Transverse colon (tissue), 4 donors: ENCODE data around the gene COG5. TPM values are rescaled to one million over a fixed set of nuclear protein-coding genes. Genes with fewer than 3 reads are reported as not detected.
A peak's percentile ranks its signal among the peaks of the same experiment; 100 is the strongest.

Experiments
- DNase-seq: peaks from one replicate; pipeline ENCODE4 v3.0.0-alpha.2; 2019
- H3K27ac ChIP-seq, 4 donors: fragments of 200-600 bp; sonication (generic); 2 replicates each; pipeline ENCODE4 v1.5.1; 2016 to 2018; ENCODE audit warnings: inconsistent platforms in 4 of 4
- H3K27me3 ChIP-seq: fragments of 200-600 bp; sonication (generic); 2 replicates; pipeline ENCODE4 v1.5.1; 2017; ENCODE audit warnings: inconsistent platforms
- H3K36me3 ChIP-seq, 4 donors: fragments of 200-600 bp; sonication (generic); 2 replicates each; pipeline ENCODE4 v1.5.1; 2017 to 2019; ENCODE audit warnings: inconsistent platforms in 4 of 4
- H3K4me1 ChIP-seq, 4 donors: fragments of 200-600 bp; sonication (generic); 2 replicates each; pipeline ENCODE4 v1.5.1; 2017 to 2020; ENCODE audit warnings: inconsistent platforms in 4 of 4
- H3K4me3 ChIP-seq, 4 donors: fragments of 200-600 bp; sonication (generic); 1 replicate in 1 of 4; 2 replicates in 3 of 4; pipeline versions ENCODE4 v1.5.1 to v1.6.1; 2017 to 2019; ENCODE audit warnings: inconsistent platforms in 4 of 4
- H3K9me3 ChIP-seq, 2 donors: fragments of 200-600 bp; sonication (generic); 2 replicates each; pipeline ENCODE4 v1.5.1; 2017 to 2019; ENCODE audit warnings: inconsistent platforms in 2 of 2
- CTCF ChIP-seq, 5 experiments: fragments of 200-600 bp in 3 of 5; fragments of 450-650 bp in 2 of 5; sonication (generic) in 3 of 5; IDR thresholded peaks; 1 replicate in 2 of 5; 2 replicates in 3 of 5; pipeline ENCODE4 v1.5.1; 2016 to 2017; ENCODE audit warnings: antibody characterized with exemption in 5 of 5, inconsistent platforms in 3 of 5, mild to moderate bottlenecking in 2 of 5, moderate library complexity in 1 of 5
- EP300 ChIP-seq: sonication (generic); formaldehyde crosslinking; IDR thresholded peaks from one replicate; pipeline ENCODE4 v1.6.1; 2017; ENCODE audit warnings: antibody characterized with exemption, low read depth
- POLR2A ChIP-seq: fragments of 450-650 bp; IDR thresholded peaks from one replicate; pipeline ENCODE4 v1.6.1; 2016; ENCODE audit warnings: antibody characterized with exemption, mild to moderate bottlenecking, moderate library complexity
- POLR2AphosphoS5 ChIP-seq, 3 donors: sonication (generic); formaldehyde crosslinking; IDR thresholded peaks; one replicate each; pipeline ENCODE4 v1.6.1; 2016; ENCODE audit warnings: antibody characterized with exemption in 3 of 3
- WGBS, 2 donors: methylation state at CpG; one replicate each; pipeline ENCODE4 v1.1.5; 2018; ENCODE audit warnings: low coverage in 1 of 2; 5-methylcytosine and 5-hydroxymethylcytosine counted together
- in situ Hi-C, 4 donors: fragments of 200-750 bp; cut with MboI; loops; one replicate each; pipeline versions ENCODE4 v1.15.0 to v1.15.1; 2017; ENCODE audit warnings: low sequenced_read_pairs in 3 of 4, low pct_ligation_motif_present in 1 of 4, low pct_unique_long_range_greater_than_20kb in 1 of 4
- intact Hi-C: fragments of 100-400 bp; cut with DNase I; formaldehyde crosslinking; loops from one replicate; pipeline ENCODE4 v1.15.1; 2023; ENCODE audit warnings: low total_unique reads
- total RNA-seq, 4 donors: library from RNA; depleted of rRNA; stranded (reverse); fragments of >200 nt; gene quantifications; one replicate each; pipeline ENCODE4 v1.1.0, GENCODE V29; 2016

Gene COG5
- total RNA-seq, 4 donors from 2014 or later, result 15.7 to 48.2 (median 35.7) TPM

DNA sequence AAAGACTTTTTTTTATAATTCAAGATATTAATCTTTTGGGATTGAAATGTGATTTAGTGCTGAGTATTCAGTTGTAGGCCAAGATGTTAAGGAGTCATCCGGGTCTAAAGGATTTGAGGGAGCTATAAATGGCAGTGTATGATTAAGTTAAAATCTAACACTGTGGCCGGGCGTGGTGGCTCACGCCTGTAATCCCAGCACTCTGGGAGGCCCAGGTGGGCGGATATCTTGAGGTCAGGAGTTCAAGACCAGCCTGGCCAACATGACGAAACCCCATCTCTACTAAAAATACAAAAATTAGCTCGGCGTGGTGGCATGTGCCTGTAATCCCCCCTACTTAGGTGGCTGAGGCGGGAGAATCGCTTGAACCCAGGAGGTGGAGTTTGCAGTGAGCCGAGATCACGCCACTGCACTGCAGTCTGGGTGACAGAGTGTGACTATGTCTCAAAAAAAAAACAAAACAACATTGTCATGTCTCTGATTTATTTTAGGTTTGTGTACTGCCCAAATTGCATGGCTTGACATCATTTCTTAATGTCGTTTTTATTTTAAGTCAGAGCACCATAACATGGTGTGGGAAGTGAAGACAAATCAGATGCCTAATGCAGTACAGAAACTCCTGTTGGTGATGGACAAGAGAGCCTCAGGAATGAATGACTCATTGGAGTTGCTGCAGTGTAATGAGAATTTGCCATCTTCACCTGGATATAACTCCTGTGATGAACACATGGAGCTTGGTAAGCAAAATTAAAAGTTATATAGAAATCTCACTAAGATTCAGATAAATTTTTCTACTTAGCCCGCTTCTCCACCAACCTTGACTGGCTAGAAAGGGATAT, 384.2 kb downstream of the COG5 start:
- peaks cover 12 to 46% (median 29%) of the 10 kb centered on the region in 4 donors for H3K4me1 ChIP-seq
- no peak overlapping the region for H3K4me3 ChIP-seq
- no peak for TF ChIP-seq POLR2AphosphoS5 (IDR thresholded peaks at IDR 0.05)
- TF ChIP-seq EP300, result no peak
- TF ChIP-seq CTCF (IDR thresholded peaks at IDR 0.05), result no peak
- no peak for TF ChIP-seq POLR2A
- in situ Hi-C loops, result loop anchor here in 2 of 4 donors (25.0 kb wide), 3 partner anchors 408 to 708 kb away; partner anchors contain the start of genes BCAP29 (in 1 of the 2), CBLL1 (in 1 of the 2) and DLD (in 1 of the 2)
- peaks cover 0 to 30% (median 8%) of the 10 kb centered on the region in 4 donors for H3K36me3 ChIP-seq
- peak overlapping the region; percentile 5 to 48 (median 36) for H3K27ac ChIP-seq
- 68 to 83% methylated on average over 6 to 14 of the region's 14 CpGs for WGBS, 2 donors
- H3K27me3 ChIP-seq, result no peaks in the 10 kb centered on the region
- H3K9me3 ChIP-seq, result no peaks in the 10 kb centered on the region
- intact Hi-C loops, result no loop called here
- DNase-seq, result no peak

- intact Hi-C loops (no loop called here), in situ Hi-C loops (no loop called here)
- H3K27ac ChIP-seq, result no peak overlapping the region
Measured at GRCh38 chr7:107173691-107174406, 389.9 kb downstream of the COG5 start.

GRCh38 chr7:107173191-107173590, 390.5 kb downstream of the COG5 start:
- in situ Hi-C loops, result no loop called here
- Histone ChIP-seq H3K4me3 (no peak overlapping the region), H3K9me3 (no peaks in the 10 kb centered on the region), H3K27ac (no peak overlapping the region), H3K36me3 (no peaks in the 10 kb centered on the region), H3K27me3 (no peaks in the 10 kb centered on the region), H3K4me1 (peaks cover 4 to 61% (median 29%) of the 10 kb centered on the region in 4 donors)
- no peak for DNase-seq
- 93 to 95% methylated on average over 2 of the region's 2 CpGs for WGBS, 2 donors
- intact Hi-C loops, result no loop called here
- no peak for TF ChIP-seq CTCF (IDR thresholded peaks at IDR 0.05)
- no peak for TF ChIP-seq POLR2A
- TF ChIP-seq EP300, result no peak
- TF ChIP-seq POLR2AphosphoS5 (IDR thresholded peaks at IDR 0.05), result no peak

More at GRCh38 chr7:107173691-107174406, 389.9 kb downstream of the COG5 start:
- DNase-seq, result no peak
- Histone ChIP-seq H3K4me3 (no peak overlapping the region), H3K36me3 (no peaks in the 10 kb centered on the region), H3K4me1 (peaks cover 4 to 67% (median 31%) of the 10 kb centered on the region in 4 donors), H3K27me3 (no peaks in the 10 kb centered on the region), H3K9me3 (no peaks in the 10 kb centered on the region)
- WGBS, 2 donors, result 41 to 54% methylated on average over 4 of the region's 4 CpGs
- no peak for TF ChIP-seq EP300
- no peak for TF ChIP-seq POLR2A
- TF ChIP-seq CTCF (IDR thresholded peaks at IDR 0.05), result no peak
